HG03135 (cell line): ENCODE measurements around the gene PLA2G2D.

Source experiments
- ATAC-seq: cut with Tn5 transposase; IDR thresholded peaks from one replicate; pipeline ENCODE4 v1.9.1; 2021; ENCODE audit warnings: mild to moderate bottlenecking, moderate library complexity; ENCODE audit not compliant: unreplicated experiment

The PLA2G2D gene

GRCh38 chr1:20115916-20116315 is 3.4 kb downstream of the PLA2G2D start:
- ATAC-seq, result no peak

GRCh38 chr1:20115479-20115878 is 3.9 kb downstream of the PLA2G2D start:
- ATAC-seq, result no peak

- no peak for ATAC-seq
Measured at GRCh38 chr1:20114021-20114648, 5.2 kb downstream of the PLA2G2D start.

GRCh38 chr1:20112279-20113000 is 6.9 kb downstream of the PLA2G2D start:
- no peak for ATAC-seq

- no peak for ATAC-seq
Measured at GRCh38 chr1:20111452-20111851, 7.9 kb downstream of the PLA2G2D start.

GRCh38 chr1:20110679-20111078 is 8.7 kb downstream of the PLA2G2D start:
- ATAC-seq, result no peak

GRCh38 chr1:20109223-20109856 is 10.0 kb downstream of the PLA2G2D start:
- no peak for ATAC-seq

GRCh38 chr1:20108366-20109123 is 10.8 kb downstream of the PLA2G2D start:
- no peak for ATAC-seq

- no peak for ATAC-seq
Measured at GRCh38 chr1:20107796-20108195, 11.5 kb downstream of the PLA2G2D start.

- no peak for ATAC-seq
Measured at GRCh38 chr1:20107351-20107750, 12.0 kb downstream of the PLA2G2D start.

GRCh38 chr1:20105856-20106255 is 13.5 kb downstream of the PLA2G2D start:
- ATAC-seq, result no peak

GRCh38 chr1:20102875-20103274 is 16.5 kb downstream of the PLA2G2D start:
- ATAC-seq, result no peak

- no peak for ATAC-seq
Measured at GRCh38 chr1:20100632-20101355, 18.5 kb downstream of the PLA2G2D start.

- ATAC-seq, result no peak
Measured at GRCh38 chr1:20099533-20099932, 19.8 kb downstream of the PLA2G2D start.

GRCh38 chr1:20096840-20097447 is 22.4 kb downstream of the PLA2G2D start:
- ATAC-seq, result no peak

GRCh38 chr1:20095564-20096434 is 23.5 kb downstream of the PLA2G2D start:
- no peak for ATAC-seq

GRCh38 chr1:20093940-20094391 is 25.4 kb downstream of the PLA2G2D start:
- ATAC-seq, result no peak

GRCh38 chr1:20093303-20093702 is 26.0 kb downstream of the PLA2G2D start:
- ATAC-seq, result no peak

- ATAC-seq, result no peak
Measured at GRCh38 chr1:20090641-20091040, 28.7 kb downstream of the PLA2G2D start.
